ENCODE measurements around the gene ADAMTS2.

DNA sequence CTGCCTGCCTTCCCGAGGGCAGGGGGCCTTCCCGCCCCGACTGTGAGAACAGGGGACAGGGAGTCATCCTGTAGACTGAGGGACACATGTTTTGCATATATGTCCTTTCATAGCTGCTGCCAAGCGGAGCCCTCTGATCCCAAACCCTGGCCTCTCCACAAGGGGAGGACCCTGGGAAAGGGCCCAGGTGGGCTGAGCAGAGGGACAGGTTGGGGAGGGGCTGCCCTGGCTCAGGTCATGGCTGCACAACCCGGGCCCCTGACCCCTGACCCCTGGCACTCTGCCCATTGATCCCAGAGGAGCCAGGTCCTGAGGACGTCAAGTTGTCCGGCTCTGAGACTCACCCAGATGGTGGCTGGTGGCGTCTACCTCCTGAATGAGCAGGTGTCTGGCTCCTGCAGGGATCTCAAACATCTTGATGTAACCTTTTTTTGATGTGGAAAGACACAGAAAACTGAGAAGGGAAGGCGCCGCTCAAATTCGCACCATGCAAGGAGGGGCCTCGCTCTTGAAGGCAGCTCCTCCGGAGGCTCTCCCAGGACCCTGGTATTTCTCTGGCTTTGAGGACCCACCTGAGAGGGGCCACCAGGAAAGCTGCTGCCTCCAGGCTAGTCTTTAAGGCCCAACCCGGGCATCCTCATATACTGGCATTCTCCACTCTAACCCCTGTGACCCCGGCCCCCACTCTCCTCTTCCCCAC is 213.2 kb downstream of the ADAMTS2 start:
- TF ChIP-seq, protein P1, sequence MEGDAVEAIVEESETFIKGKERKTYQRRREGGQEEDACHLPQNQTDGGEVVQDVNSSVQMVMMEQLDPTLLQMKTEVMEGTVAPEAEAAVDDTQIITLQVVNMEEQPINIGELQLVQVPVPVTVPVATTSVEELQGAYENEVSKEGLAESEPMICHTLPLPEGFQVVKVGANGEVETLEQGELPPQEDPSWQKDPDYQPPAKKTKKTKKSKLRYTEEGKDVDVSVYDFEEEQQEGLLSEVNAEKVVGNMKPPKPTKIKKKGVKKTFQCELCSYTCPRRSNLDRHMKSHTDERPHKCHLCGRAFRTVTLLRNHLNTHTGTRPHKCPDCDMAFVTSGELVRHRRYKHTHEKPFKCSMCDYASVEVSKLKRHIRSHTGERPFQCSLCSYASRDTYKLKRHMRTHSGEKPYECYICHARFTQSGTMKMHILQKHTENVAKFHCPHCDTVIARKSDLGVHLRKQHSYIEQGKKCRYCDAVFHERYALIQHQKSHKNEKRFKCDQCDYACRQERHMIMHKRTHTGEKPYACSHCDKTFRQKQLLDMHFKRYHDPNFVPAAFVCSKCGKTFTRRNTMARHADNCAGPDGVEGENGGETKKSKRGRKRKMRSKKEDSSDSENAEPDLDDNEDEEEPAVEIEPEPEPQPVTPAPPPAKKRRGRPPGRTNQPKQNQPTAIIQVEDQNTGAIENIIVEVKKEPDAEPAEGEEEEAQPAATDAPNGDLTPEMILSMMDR (IDR thresholded peaks at IDR 0.05 in 8 of 11, conservative IDR thresholded peaks at IDR 0.05 in 3 of 11): no peak
- peak in 1 of 3 donors; percentile 39 for TF ChIP-seq POLR2AphosphoS5 (IDR thresholded peaks at IDR 0.05)
